GM12864 (cell line): Measurements from ENCODE around the gene ZPR1.

ENCODE experiments used
- DNase-seq: peaks from one replicate; pipeline ENCODE4 v3.0.0-alpha.2; 2011; ENCODE audit warnings: low read depth
- H3K4me3 ChIP-seq: 2 replicates; pipeline ENCODE4 v1.5.1; 2011; ENCODE audit warnings: mild to moderate bottlenecking, low read depth, low read length, control low read depth
- CTCF ChIP-seq: IDR thresholded peaks from 2 replicates; pipeline ENCODE4 v1.5.1; 2011; ENCODE audit warnings: low read depth, mild to moderate bottlenecking, moderate library complexity, low read length, control low read depth, inconsistent platforms; ENCODE audit errors: missing control alignments

Gene ZPR1

GRCh38 chr11:116797816-116798215 lies 10.0 kb upstream of the ZPR1 start:
- H3K4me3 ChIP-seq, result no peak overlapping the region
- no peak for TF ChIP-seq CTCF
- DNase-seq, result no peak

- no peak for TF ChIP-seq CTCF
- H3K4me3 ChIP-seq, result no peak overlapping the region
- DNase-seq, result no peak
Measured at GRCh38 chr11:116796548-116796947, 8.7 kb upstream of the ZPR1 start.

- no peak for TF ChIP-seq CTCF
- DNase-seq, result no peak
- no peak overlapping the region for H3K4me3 ChIP-seq
Measured at GRCh38 chr11:116794851-116795250, 7.0 kb upstream of the ZPR1 start.

GRCh38 chr11:116793772-116794097 lies 5.9 kb upstream of the ZPR1 start:
- no peak for TF ChIP-seq CTCF
- no peak for DNase-seq
- H3K4me3 ChIP-seq, result no peak overlapping the region

GRCh38 chr11:116792869-116793771 lies 5.3 kb upstream of the ZPR1 start:
- DNase-seq, result no peak
- no peak overlapping the region for H3K4me3 ChIP-seq
- TF ChIP-seq CTCF, result no peak

- DNase-seq, result no peak
- no peak overlapping the region for H3K4me3 ChIP-seq
- TF ChIP-seq CTCF, result no peak
Measured at GRCh38 chr11:116792144-116792868, 4.5 kb upstream of the ZPR1 start.
